ENCODE data around the gene BET1L. TPM values are rescaled to one million over a fixed set of nuclear protein-coding genes. Genes with fewer than 3 reads are reported as not detected.
"Not testable (repeated sequence)": the region's sequence is repeated elsewhere in the genome, so short reads cannot be mapped to it uniquely, and the experiment has no call there.

The BET1L gene
- total and polyA plus RNA-seq, 12 donors: 16.2 to 89.7 (median 45.5) TPM

DNA sequence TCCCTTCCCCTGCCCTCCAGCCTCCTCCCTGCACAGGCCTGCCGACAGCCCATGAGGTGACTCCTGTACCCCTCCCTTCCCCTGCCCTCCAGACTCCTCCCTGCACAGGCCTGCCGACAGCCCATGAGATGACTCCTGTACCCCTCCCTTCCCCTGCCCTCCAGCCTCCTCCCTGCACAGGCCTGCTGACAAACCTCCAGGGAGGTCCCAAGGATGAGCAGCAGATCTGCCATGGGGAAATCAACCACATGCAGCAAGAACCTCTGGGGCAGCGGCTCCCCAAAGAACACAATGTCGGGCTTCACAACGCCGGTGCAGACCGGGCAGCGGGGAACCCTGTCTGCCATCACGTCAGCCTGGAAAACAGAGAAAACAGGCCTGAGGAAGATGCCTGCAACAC lies 16.7 kb upstream of the BET1L start:
- Histone ChIP-seq H3K4me3 (no peak overlapping the region), H3K9me3 (replicated peaks in 1 of 3) (no peaks in the 10 kb centered on the region), H3K36me3 (replicated peaks in 1 of 2) (no peaks in the 10 kb centered on the region), H3K27ac (no peak overlapping the region), H3K27me3 (no peaks in the 10 kb centered on the region), H3K4me1 (replicated peaks in 1 of 2) (no peaks in the 10 kb centered on the region)
- 90 to 98% (median 97%) methylated on average over 7 to 9 of the region's 9 CpGs for WGBS, 4 donors
- intact Hi-C loops (cut with DNase I): no loop called here
- peak in 2 of 7 donors; percentile 10 to 28 for DNase-seq
- TF ChIP-seq, protein P1, sequence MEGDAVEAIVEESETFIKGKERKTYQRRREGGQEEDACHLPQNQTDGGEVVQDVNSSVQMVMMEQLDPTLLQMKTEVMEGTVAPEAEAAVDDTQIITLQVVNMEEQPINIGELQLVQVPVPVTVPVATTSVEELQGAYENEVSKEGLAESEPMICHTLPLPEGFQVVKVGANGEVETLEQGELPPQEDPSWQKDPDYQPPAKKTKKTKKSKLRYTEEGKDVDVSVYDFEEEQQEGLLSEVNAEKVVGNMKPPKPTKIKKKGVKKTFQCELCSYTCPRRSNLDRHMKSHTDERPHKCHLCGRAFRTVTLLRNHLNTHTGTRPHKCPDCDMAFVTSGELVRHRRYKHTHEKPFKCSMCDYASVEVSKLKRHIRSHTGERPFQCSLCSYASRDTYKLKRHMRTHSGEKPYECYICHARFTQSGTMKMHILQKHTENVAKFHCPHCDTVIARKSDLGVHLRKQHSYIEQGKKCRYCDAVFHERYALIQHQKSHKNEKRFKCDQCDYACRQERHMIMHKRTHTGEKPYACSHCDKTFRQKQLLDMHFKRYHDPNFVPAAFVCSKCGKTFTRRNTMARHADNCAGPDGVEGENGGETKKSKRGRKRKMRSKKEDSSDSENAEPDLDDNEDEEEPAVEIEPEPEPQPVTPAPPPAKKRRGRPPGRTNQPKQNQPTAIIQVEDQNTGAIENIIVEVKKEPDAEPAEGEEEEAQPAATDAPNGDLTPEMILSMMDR (IDR thresholded peaks at IDR 0.05): no peak
- TF ChIP-seq POLR2A (IDR thresholded peaks at IDR 0.05): no peak

DNA sequence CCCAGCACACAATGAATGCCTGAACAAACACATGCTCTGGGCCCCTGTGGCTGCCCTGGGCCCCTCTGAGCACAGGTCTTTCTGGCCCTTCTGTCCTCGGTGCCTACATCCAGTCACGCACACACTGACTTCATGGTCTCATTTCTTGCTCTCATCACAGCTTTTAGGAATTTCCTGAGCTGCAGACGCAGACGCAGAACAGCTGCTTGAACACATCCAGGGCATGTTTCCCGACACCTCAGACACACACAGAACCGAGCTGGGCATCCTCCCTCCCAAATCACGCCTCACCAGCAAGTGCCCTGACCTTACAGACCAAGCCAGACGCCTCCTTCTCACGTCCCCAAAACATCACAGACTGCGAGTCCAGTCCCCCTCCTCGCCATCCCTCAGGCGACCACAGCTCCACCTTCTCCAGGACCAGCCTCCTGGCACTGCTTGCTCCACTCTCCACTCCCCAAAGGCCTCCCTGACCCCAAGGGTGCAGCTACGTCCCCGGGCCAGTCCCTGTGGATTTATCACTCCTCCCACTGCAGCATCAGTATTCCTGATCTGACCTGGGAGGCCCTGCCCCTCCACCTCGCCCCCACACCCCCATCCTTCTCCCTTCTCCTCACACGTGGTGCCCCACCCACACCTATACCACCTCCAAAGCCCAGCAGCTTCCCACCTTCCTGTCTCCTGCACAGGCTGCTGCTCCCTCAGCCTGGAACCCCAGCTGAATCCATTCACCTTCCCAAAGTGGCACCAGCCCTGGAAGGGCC lies 16.0 kb upstream of the BET1L start:
- Histone ChIP-seq H3K9me3 (replicated peaks in 1 of 3) (no peaks in the 10 kb centered on the region), H3K27me3 (no peaks in the 10 kb centered on the region), H3K36me3 (replicated peaks in 1 of 2) (no peaks in the 10 kb centered on the region), H3K4me1 (replicated peaks in 1 of 2) (no peaks in the 10 kb centered on the region), H3K27ac (no peak overlapping the region), H3K4me3 (no peak overlapping the region)
- TF ChIP-seq, protein P1 (IDR thresholded peaks at IDR 0.05): no peak
- TF ChIP-seq POLR2A (IDR thresholded peaks at IDR 0.05): no peak
- DNase-seq: peak in 2 of 7 donors; percentile 7 to 31
- intact Hi-C loops (cut with DNase I): no loop called here
- WGBS, 4 donors: 85 to 91% (median 88%) methylated on average over 14 to 16 of the region's 16 CpGs

GRCh38 chr11:221998-222789 lies 15.0 kb upstream of the BET1L start:
- WGBS, 4 donors: 95 to 97% (median 95%) methylated on average over 12 to 14 of the region's 14 CpGs
- DNase-seq: peak in 2 of 7 donors; percentile 11 to 30
- Histone ChIP-seq H3K27me3 (no peaks in the 10 kb centered on the region), H3K27ac (no peak overlapping the region), H3K4me3 (no peak overlapping the region), H3K36me3 (replicated peaks in 1 of 2) (no peaks in the 10 kb centered on the region), H3K9me3 (replicated peaks in 1 of 3) (no peaks in the 10 kb centered on the region), H3K4me1 (replicated peaks in 1 of 2) (no peaks in the 10 kb centered on the region)
- no peak for TF ChIP-seq POLR2A (IDR thresholded peaks at IDR 0.05)
- TF ChIP-seq, protein P1 (IDR thresholded peaks at IDR 0.05): no peak
- intact Hi-C loops (cut with DNase I): no loop called here

GRCh38 chr11:221539-221938 lies 14.3 kb upstream of the BET1L start:
- Histone ChIP-seq H3K4me1 (replicated peaks in 1 of 2) (no peaks in the 10 kb centered on the region), H3K27me3 (no peaks in the 10 kb centered on the region), H3K4me3 (no peak overlapping the region), H3K27ac (no peak overlapping the region), H3K36me3 (replicated peaks in 1 of 2) (no peaks in the 10 kb centered on the region), H3K9me3 (replicated peaks in 1 of 3) (no peaks in the 10 kb centered on the region)
- WGBS, 4 donors: 83 to 96% (median 94%) methylated on average over 7 of the region's 7 CpGs
- DNase-seq: peak in 1 of 7 donors; percentile 6
- intact Hi-C loops (cut with DNase I): no loop called here
- TF ChIP-seq POLR2A (IDR thresholded peaks at IDR 0.05): no peak
- TF ChIP-seq, protein P1 (IDR thresholded peaks at IDR 0.05): no peak

- H3K4me3 ChIP-seq; intact Hi-C loops (cut with DNase I); H3K36me3 ChIP-seq (replicated peaks in 1 of 2); H3K27ac ChIP-seq; H3K9me3 ChIP-seq (replicated peaks in 1 of 3); H3K27me3 ChIP-seq; DNase-seq; H3K4me1 ChIP-seq (replicated peaks in 1 of 2): not testable (repeated sequence)
- WGBS, 4 donors: 57 to 88% (median 79%) methylated on average over 2 to 3 of the region's 3 CpGs
These were observed 13.5 kb upstream of the BET1L start for GRCh38 chr11:220641-221215.
